ENCODE measurements around the gene ATXN1. TPM values are rescaled to one million over a fixed set of nuclear protein-coding genes. Genes with fewer than 3 reads are reported as not detected.

Gene ATXN1
- total and polyA plus RNA-seq, 2 of the 13 experiments (the other 11 are each of a cell fraction or from before 2014, with no cell fraction given), result 20.7 to 39.5 TPM

DNA sequence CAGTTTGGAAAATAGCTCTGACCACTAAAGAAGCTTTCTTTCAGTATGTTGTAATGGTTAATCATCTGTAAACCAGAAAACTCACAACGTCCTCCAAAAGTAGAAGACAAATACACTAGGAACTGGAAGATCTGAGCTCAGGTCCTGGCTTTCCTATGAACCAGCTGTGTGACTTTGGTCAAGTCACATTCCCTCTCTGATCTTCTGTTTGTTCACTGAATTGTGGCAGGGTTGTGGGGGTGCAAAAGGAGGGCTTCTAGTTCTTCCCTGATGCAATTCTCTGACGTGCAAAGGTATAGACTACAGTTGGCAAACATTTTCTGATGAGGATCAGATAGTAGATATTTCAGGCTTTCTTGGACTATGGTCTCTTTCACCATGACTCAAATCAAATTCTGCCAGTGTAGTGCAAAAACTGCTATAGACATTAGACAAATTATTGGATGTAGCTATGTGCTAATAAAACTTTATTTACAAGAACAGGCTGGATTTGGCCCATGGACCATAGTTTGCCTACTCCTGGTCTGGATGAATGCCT lies 44.9 kb downstream of the ATXN1 start (continued):
- TF ChIP-seq, protein P1, sequence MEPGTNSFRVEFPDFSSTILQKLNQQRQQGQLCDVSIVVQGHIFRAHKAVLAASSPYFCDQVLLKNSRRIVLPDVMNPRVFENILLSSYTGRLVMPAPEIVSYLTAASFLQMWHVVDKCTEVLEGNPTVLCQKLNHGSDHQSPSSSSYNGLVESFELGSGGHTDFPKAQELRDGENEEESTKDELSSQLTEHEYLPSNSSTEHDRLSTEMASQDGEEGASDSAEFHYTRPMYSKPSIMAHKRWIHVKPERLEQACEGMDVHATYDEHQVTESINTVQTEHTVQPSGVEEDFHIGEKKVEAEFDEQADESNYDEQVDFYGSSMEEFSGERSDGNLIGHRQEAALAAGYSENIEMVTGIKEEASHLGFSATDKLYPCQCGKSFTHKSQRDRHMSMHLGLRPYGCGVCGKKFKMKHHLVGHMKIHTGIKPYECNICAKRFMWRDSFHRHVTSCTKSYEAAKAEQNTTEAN (CRISPR knock-in tag; conservative IDR thresholded peaks at IDR 0.05), result 0 out of 2 replicates have a peak, but pooled peaks have one; percentile 19
- TF ChIP-seq HDAC1 (CRISPR knock-in tag; IDR thresholded peaks at IDR 0.05) (0 out of 2 replicates have a peak, but pooled peaks have one; percentile 31), BRD4 (CRISPR knock-in tag; IDR thresholded peaks at IDR 0.05) (no peak), FOSL1 (CRISPR knock-in tag; IDR thresholded peaks at IDR 0.05; ENCODE audit: borderline replicate concordance) (no peak), CHD4 (IDR thresholded peaks at IDR 0.05; ENCODE audit: borderline replicate concordance, low read length) (peak; percentile 55; the same call in 1 of the 2 replicates), MLX (CRISPR knock-in tag; IDR thresholded peaks at IDR 0.05) (no peak), THAP9 (CRISPR knock-in tag; IDR thresholded peaks at IDR 0.05; ENCODE audit: borderline replicate concordance) (no peak), RFX5 (IDR thresholded peaks at IDR 0.05; ENCODE audit: low read depth, low read length) (no peak; the same call in 1 of the 2 replicates), SMAD1 (CRISPR knock-in tag; IDR thresholded peaks at IDR 0.05; ENCODE audit: borderline replicate concordance, low read depth) (no peak), EP300 (IDR thresholded peaks at IDR 0.05; ENCODE audit: low read depth in 2 of 2, low read length in 2 of 2) (peak in 1 of 2 experiments; percentile 51; a peak in 1 of 4 replicates), EP300 (CRISPR knock-in tag; IDR thresholded peaks at IDR 0.05; ENCODE audit: borderline replicate concordance) (no peak), ZNF780A (CRISPR knock-in tag; IDR thresholded peaks at IDR 0.05) (no peak), CENPT (CRISPR knock-in tag; IDR thresholded peaks at IDR 0.05; ENCODE audit: low read depth) (no peak), ZNF768 (CRISPR knock-in tag; IDR thresholded peaks at IDR 0.05) (peak; percentile 95; the same call in 1 of the 2 replicates), SAP130 (CRISPR knock-in tag; IDR thresholded peaks at IDR 0.05; ENCODE audit: low read depth) (no peak), NKX3-1 (CRISPR knock-in tag; IDR thresholded peaks at IDR 0.05) (no peak), ZBTB8A (CRISPR knock-in tag; IDR thresholded peaks at IDR 0.05; ENCODE audit: borderline replicate concordance, low read depth) (no peak), TEAD3 (CRISPR knock-in tag; optimal IDR thresholded peaks at IDR 0.05; ENCODE audit: borderline replicate concordance) (no peak)
- TF ChIP-seq, protein P2, sequence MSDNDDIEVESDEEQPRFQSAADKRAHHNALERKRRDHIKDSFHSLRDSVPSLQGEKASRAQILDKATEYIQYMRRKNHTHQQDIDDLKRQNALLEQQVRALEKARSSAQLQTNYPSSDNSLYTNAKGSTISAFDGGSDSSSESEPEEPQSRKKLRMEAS (IDR thresholded peaks at IDR 0.05), result peak; percentile 32; the same call in 1 of the 2 replicates
